Epithelial cell of esophagus (primary cell): ENCODE results near the gene CLPSL1.

ENCODE experiments used
- DNase-seq: peaks from one replicate; pipeline ENCODE4 v3.0.0; 2010; ENCODE audit warnings: low read depth
- H3K4me3 ChIP-seq: 2 replicates; pipeline ENCODE4 v1.5.1; 2011; ENCODE audit warnings: mild to moderate bottlenecking, low read length, control low read depth
- TF ChIP-seq, protein P1 (sequence below): IDR thresholded peaks from 2 replicates; pipeline ENCODE4 v1.5.1; 2011; ENCODE audit warnings: low read depth, mild to moderate bottlenecking, low read length, control low read depth, inconsistent platforms; ENCODE audit not compliant: insufficient read depth; ENCODE audit errors: missing control alignments

The CLPSL1 gene

DNA sequence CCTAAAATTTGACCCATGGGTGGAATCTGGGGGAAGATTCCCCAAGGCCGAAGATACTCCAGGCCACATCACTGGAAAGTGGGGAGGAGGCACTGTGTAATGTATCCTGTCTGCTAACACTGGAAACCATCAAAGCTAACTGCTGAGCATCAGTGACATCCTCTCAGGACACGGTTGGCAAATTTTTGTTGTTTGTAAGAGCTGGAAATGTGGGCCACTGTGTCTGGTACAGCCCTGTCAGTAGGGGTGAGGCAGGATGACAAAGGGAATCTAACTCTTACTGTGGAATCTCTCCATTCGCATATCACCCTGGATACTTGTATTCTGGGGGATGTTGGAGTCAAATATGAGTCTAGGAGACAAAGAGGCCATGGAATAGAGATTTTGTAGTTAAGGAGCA, 21.4 kb upstream of the CLPSL1 start:
- TF ChIP-seq, protein P1, sequence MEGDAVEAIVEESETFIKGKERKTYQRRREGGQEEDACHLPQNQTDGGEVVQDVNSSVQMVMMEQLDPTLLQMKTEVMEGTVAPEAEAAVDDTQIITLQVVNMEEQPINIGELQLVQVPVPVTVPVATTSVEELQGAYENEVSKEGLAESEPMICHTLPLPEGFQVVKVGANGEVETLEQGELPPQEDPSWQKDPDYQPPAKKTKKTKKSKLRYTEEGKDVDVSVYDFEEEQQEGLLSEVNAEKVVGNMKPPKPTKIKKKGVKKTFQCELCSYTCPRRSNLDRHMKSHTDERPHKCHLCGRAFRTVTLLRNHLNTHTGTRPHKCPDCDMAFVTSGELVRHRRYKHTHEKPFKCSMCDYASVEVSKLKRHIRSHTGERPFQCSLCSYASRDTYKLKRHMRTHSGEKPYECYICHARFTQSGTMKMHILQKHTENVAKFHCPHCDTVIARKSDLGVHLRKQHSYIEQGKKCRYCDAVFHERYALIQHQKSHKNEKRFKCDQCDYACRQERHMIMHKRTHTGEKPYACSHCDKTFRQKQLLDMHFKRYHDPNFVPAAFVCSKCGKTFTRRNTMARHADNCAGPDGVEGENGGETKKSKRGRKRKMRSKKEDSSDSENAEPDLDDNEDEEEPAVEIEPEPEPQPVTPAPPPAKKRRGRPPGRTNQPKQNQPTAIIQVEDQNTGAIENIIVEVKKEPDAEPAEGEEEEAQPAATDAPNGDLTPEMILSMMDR, result no peak
- no peak for DNase-seq
- H3K4me3 ChIP-seq, result no peak overlapping the region

DNA sequence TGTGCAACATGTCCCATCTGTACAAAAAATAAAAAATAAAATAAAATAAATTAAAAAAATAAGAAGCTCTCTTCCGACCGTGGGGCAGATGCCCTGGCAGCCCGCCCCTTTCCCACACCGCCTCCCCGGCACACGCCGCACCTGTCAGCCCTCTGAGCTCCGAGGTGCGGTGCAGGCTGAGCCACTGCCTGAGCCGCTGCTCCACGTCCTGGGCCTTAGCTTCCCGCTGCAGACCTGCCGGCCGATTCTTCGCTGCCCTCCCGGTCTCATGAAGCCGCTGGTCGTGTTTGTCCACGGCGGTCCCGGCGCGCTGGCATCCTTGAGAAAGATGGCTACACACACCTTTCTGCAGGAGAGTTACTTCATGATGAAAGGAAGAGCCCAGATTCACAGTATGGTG, 15.1 kb upstream of the CLPSL1 start:
- no peak for DNase-seq
- TF ChIP-seq, protein P1, result no peak
- no peak overlapping the region for H3K4me3 ChIP-seq

DNA sequence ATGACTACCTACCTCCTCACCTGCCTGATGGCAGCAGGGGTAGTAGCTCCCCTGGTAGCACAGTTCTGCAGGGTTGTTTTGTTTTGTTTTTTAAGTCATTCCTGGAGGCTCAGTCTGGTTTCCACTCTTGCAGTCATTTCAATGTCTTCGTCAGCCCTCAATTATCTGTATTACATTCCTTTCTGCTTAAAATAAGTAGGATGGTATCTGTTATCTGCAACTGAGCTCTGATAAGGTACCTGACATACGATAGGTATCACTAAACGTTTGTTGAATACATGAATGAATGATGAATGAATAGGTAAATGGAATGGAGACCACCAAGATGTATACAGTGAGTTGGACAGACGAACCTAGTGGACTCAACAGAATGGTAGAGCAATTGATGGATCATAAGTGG, 11.6 kb upstream of the CLPSL1 start:
- TF ChIP-seq, protein P1, result no peak
- H3K4me3 ChIP-seq, result no peak overlapping the region
- DNase-seq, result no peak

DNA sequence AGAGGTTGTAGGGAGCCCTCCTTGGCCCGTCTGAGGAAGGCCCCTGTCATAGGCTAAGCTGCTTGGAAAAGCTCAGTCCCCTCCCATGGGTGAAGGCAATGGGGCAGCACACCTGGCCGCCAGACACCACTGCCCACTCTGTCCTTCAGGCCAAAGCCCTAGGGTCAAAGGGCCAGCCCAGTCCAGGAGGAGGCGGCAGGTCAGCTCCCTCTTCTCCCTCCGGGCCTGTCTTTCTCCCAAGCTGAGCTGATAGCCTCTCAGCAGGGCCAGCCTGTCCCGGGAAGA, 9.5 kb upstream of the CLPSL1 start:
- no peak for DNase-seq
- H3K4me3 ChIP-seq, result no peak overlapping the region
- TF ChIP-seq, protein P1, result no peak

DNA sequence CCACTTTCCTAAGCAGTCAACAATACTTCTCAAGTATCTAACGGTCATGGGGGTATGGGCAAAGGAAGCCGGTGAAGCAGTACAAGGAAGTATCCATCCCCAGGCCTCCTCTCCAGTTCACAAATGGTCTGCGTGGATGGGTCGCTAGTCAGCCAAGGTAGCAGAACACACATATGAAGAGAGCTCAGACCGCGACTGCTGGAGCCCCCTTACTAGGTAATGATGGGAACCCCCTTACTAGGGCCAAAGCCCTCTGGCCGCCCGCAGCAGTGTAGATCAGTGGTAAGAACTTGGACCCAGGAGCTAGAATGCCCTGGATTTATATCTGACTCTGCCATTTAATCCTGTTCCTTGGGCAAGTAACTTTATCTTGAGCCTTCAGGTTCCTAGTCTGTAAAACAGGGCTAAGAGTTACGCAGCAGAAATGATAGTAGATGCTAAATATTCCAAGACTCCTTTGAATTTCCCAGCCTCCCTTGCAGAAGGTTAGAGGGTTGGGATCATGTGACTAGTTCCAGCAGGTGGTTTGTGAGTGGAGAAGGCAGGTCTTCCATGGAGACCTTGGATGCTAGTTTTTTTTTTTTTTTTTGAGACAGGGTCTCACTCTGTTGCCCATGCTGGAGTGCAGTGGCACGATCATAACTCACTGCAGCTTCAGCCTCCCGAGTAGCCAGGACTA, 6.6 kb upstream of the CLPSL1 start:
- no peak for DNase-seq
- TF ChIP-seq, protein P1, result no peak
- H3K4me3 ChIP-seq, result no peak overlapping the region

DNA sequence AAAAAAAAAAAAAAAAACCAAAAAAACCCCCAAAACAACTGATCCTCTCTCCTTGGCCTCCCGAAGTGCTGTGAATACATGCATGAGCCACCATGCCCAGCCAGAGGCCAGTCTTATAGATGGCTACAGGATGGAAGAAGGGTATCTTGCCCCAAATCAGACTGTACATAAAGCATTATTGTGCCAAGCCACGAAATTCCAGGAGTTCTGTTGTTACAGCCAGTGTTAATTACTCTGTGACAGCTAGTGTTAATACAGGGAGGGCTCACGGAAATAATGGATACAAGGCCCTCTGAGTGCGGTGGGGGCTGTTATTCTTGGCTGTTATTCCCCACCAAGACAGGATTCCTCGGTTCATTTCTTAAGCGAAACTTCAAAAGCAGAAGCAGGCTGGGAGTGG, 5.8 kb upstream of the CLPSL1 start:
- H3K4me3 ChIP-seq, result no peak overlapping the region
- TF ChIP-seq, protein P1, result no peak

More for the DNA sequence above, 5.8 kb upstream of the CLPSL1 start:
- DNase-seq, result no peak
